Testis (tissue), 3 donors: ENCODE data around the gene NIF3L1. TPM values are rescaled to one million over a fixed set of nuclear protein-coding genes. Genes with fewer than 3 reads are reported as not detected.

Experiments
- DNase-seq: peaks from one replicate; pipeline ENCODE4 v3.0.0-alpha.2; 2019
- H3K27ac ChIP-seq, 2 donors: fragments of 200-600 bp; sonication (generic); one replicate each; pipeline ENCODE4 v1.5.1; 2019
- H3K27me3 ChIP-seq: fragments of 200-600 bp; sonication (generic); one replicate; pipeline ENCODE4 v1.5.1; 2019
- H3K36me3 ChIP-seq: fragments of 200-600 bp; sonication (generic); one replicate; pipeline ENCODE4 v1.5.1; 2017; ENCODE audit warnings: low read depth; ENCODE audit errors: missing control alignments
- H3K4me1 ChIP-seq: fragments of 200-600 bp; sonication (generic); one replicate; pipeline ENCODE4 v1.5.1; 2019
- H3K4me3 ChIP-seq, 2 donors: fragments of 200-600 bp; sonication (generic); one replicate each; pipeline ENCODE4 v1.5.1; 2017 to 2019
- H3K9me3 ChIP-seq: fragments of 200-600 bp; sonication (generic); one replicate; pipeline ENCODE4 v1.5.1; 2017
- POLR2A ChIP-seq: fragments of 450-650 bp; IDR thresholded peaks from one replicate; pipeline ENCODE4 v1.6.1; 2017; ENCODE audit warnings: antibody characterized with exemption, mild to moderate bottlenecking, moderate library complexity
- WGBS, 2 donors: methylation state at CpG; one replicate each; pipeline ENCODE4 v1.1.5; 2018; 5-methylcytosine and 5-hydroxymethylcytosine counted together
- intact Hi-C: fragments of 100-400 bp; cut with DNase I; formaldehyde crosslinking; loops from one replicate; pipeline ENCODE4 v1.15.1; 2023; ENCODE audit warnings: low total_unique reads
- polyA plus RNA-seq: library from polyadenylated mRNA; stranded (reverse); fragments of 350-450 nt; fragmentation: Illumina TruSeq; extraction: RNeasy Lipid Tissue Mini Kit (QIAGEN cat#74804); gene quantifications from one replicate; pipeline ENCODE4 v1.2.3, GENCODE V29; 2014; ENCODE audit warnings: low read depth, low replicate concordance; ENCODE audit not compliant: insufficient read depth
- total RNA-seq, 2 donors: library from RNA; depleted of rRNA; stranded (reverse); fragments of >200 nt; gene quantifications; one replicate each; pipeline ENCODE4 v1.2.3, GENCODE V29; 2016
- TF ChIP-seq, protein P1 (sequence below), 3 experiments: fragments of 450-650 bp in 2 of 3; fragments of 200-600 bp in 1 of 3; sonication (generic) in 1 of 3; IDR thresholded peaks; one replicate each; pipeline ENCODE4 v1.5.1; 2016 to 2019; ENCODE audit warnings: antibody characterized with exemption in 3 of 3, mild to moderate bottlenecking in 2 of 3, moderate library complexity in 1 of 3

Gene NIF3L1
- total and polyA plus RNA-seq, 3 donors from 2014 or later: 36.1 to 45.9 (median 36.1) TPM

DNA sequence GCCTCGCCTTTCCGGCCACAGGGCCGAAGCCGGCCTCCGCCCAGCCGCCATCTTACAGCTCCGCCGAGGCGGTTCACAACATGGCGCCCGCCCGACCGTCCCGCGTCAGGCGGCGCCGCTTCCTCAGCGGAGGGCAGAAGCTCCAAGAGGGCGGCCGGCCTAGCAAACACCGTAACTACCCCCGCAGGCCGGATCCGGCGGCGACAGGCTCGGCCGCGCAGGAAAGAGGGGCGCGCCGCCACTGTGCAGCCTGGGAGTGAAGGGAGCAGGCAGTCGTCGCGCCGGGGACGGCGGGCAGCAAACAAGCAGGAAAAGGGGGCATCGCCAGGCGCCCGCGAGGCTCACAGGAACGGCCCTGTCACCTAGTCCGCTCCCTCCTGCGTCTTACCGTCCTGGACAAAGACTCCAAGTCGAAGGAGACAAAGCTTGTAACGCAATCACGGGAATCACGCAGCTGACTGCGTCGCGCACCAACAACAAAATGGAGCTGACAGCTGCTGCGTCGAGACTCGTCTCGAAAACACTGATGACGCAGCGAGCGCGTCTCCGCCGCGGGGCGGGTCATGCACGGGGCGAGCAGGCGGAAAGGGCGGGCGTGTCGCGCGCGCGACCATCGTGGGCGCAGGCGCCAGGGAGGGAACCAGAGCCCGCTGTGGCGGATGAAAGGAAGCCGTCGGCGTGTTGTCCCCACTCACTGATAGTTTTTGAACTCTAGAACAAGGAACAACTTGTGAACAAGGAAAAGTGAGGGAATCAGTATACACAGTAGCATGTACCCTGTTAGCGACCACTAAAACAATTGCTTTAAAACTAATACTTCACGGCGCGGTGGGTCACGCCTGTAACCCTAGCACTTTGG is 24.8 kb upstream of the NIF3L1 start, which contains the start of gene CLK1:
CLK1 (minus strand) TSS at position 483 of the 859 bp plus-strand sequence. CDS start 2,796 bp downstream, outside the sequence.
- no peaks in the 10 kb centered on the region for H3K9me3 ChIP-seq
- 0 to 2% methylated on average over 29 to 80 of the region's 89 CpGs for WGBS, 2 donors
- TF ChIP-seq, protein P1, sequence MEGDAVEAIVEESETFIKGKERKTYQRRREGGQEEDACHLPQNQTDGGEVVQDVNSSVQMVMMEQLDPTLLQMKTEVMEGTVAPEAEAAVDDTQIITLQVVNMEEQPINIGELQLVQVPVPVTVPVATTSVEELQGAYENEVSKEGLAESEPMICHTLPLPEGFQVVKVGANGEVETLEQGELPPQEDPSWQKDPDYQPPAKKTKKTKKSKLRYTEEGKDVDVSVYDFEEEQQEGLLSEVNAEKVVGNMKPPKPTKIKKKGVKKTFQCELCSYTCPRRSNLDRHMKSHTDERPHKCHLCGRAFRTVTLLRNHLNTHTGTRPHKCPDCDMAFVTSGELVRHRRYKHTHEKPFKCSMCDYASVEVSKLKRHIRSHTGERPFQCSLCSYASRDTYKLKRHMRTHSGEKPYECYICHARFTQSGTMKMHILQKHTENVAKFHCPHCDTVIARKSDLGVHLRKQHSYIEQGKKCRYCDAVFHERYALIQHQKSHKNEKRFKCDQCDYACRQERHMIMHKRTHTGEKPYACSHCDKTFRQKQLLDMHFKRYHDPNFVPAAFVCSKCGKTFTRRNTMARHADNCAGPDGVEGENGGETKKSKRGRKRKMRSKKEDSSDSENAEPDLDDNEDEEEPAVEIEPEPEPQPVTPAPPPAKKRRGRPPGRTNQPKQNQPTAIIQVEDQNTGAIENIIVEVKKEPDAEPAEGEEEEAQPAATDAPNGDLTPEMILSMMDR (IDR thresholded peaks at IDR 0.05): no peak
- peak; percentile 99 for TF ChIP-seq POLR2A
- H3K36me3 ChIP-seq: no peaks in the 10 kb centered on the region
- H3K27me3 ChIP-seq: no peaks in the 10 kb centered on the region
- peak within 1 kb of the TSS; percentile 97 to 100 for H3K4me3 ChIP-seq
- intact Hi-C loops: no loop called here
- DNase-seq: peak; percentile 97
- H3K4me1 ChIP-seq: peaks cover 26% of the 10 kb centered on the region
- H3K27ac ChIP-seq: peak within 1 kb of the TSS; percentile 100

DNA sequence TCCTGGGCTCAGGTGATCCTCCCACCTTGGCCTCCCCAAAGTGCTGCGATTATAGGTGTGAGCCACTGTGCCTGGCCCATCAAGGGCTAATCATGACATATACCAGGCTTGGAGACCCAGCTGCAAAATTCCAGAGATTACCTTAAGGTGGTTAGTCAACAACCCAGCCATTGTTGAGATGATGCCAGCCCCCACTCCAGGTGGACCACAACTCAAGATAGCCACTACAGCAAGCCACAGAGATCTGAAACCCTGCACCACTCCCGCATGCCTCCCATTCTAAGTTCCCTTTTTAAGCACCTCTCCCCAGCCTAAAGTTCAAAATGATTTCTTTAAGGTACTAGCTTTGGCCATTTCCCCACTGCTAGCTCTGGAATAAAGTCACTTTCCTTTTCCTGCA is 20.2 kb upstream of the NIF3L1 start:
- H3K9me3 ChIP-seq: no peaks in the 10 kb centered on the region
- 77 to 80% methylated on average over 1 to 2 of the region's 2 CpGs for WGBS, 2 donors
- H3K4me1 ChIP-seq: peaks cover 11% of the 10 kb centered on the region
- H3K36me3 ChIP-seq: no peaks in the 10 kb centered on the region
- no peak overlapping the region for H3K4me3 ChIP-seq
- no peaks in the 10 kb centered on the region for H3K27me3 ChIP-seq
- no peak overlapping the region for H3K27ac ChIP-seq
- intact Hi-C loops: no loop called here
- TF ChIP-seq, protein P1 (IDR thresholded peaks at IDR 0.05): no peak
- no peak for TF ChIP-seq POLR2A
- no peak for DNase-seq

DNA sequence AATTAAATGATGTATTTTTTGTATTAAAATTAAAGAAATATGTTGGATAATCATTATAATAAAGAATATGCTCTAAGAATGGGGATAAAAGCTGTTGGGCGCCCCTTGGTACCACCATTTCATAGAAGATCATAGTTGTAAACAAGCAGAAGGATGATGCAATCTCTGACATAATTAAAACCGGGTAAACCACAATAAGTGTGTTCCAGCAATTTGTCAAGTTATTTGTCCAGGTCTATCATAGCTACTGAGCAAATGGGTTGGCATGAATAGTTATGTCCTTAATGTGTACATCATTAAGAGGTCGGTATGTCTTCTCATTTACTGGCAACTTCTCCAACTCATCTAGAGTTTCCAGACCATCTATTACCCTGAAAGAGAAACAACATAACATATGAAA is 18.0 kb upstream of the NIF3L1 start:
- Histone ChIP-seq H3K9me3 (no peaks in the 10 kb centered on the region), H3K36me3 (no peaks in the 10 kb centered on the region), H3K27ac (no peak overlapping the region), H3K4me1 (peaks cover 7% of the 10 kb centered on the region), H3K4me3 (no peak overlapping the region), H3K27me3 (no peaks in the 10 kb centered on the region)
- intact Hi-C loops: no loop called here
- TF ChIP-seq POLR2A: no peak
- TF ChIP-seq, protein P1 (IDR thresholded peaks at IDR 0.05): no peak
- WGBS, 2 donors: 76 to 80% methylated on average over 3 of the region's 3 CpGs
- DNase-seq: no peak

DNA sequence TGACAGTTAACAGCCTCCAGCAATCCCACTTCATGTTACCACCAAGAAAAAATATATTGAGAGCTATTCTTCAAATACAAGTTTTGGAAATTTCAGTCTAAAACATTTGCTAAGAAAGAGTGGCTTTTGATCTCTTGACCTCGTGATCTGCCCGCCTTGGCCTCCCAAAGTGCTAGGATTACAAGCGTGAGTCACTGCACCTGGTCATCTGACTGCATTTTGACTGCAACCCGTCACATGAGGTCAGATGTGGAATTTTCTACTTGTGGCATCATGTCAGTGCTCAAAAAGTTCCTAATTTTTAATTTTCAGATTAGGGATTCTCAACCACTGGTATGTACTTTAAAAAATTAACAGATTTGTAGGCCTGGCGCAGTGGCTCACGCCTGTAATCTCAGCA is 15.6 kb upstream of the NIF3L1 start:
- no peaks in the 10 kb centered on the region for H3K4me1 ChIP-seq
- WGBS, 2 donors: 92 to 94% methylated on average over 6 of the region's 6 CpGs
- no peak overlapping the region for H3K4me3 ChIP-seq
- H3K9me3 ChIP-seq: no peaks in the 10 kb centered on the region
- no peak for DNase-seq
- no peaks in the 10 kb centered on the region for H3K27me3 ChIP-seq
- H3K27ac ChIP-seq: no peak overlapping the region
- no peaks in the 10 kb centered on the region for H3K36me3 ChIP-seq
- TF ChIP-seq, protein P1 (IDR thresholded peaks at IDR 0.05): no peak
- TF ChIP-seq POLR2A: no peak
- intact Hi-C loops: no loop called here
